ENCODE results near the gene MRGPRF.

MRGPRF gene

GRCh38 chr11:69051381-69052342 is 38.6 kb upstream of the MRGPRF start:
- no peak for TF ChIP-seq CTCF (IDR thresholded peaks at IDR 0.05; ENCODE audit: low read depth, low read length, missing control alignments)
- Histone ChIP-seq H3K4me3 (ENCODE audit: low read depth, low read length) (no peak overlapping the region), H3K27me3 (replicated peaks) (no peaks in the 10 kb centered on the region), H3K36me3 (replicated peaks) (peaks cover 2% of the 10 kb centered on the region), H3K27ac (no peak overlapping the region)
- DNase-seq: no peak
- in situ Hi-C loops (cut with HindIII; ENCODE audit: low pct_ligation_motif_present, low sequenced_read_pairs): no loop called here

GRCh38 chr11:69050592-69051380 is 37.7 kb upstream of the MRGPRF start:
- Histone ChIP-seq H3K27me3 (replicated peaks) (no peaks in the 10 kb centered on the region), H3K27ac (no peak overlapping the region), H3K4me3 (ENCODE audit: low read depth, low read length) (no peak overlapping the region), H3K36me3 (replicated peaks) (peaks cover 2% of the 10 kb centered on the region)
- TF ChIP-seq CTCF (IDR thresholded peaks at IDR 0.05; ENCODE audit: low read depth, low read length, missing control alignments): no peak
- DNase-seq: no peak
- in situ Hi-C loops (cut with HindIII; ENCODE audit: low pct_ligation_motif_present, low sequenced_read_pairs): no loop called here

GRCh38 chr11:69049490-69049867 is 36.4 kb upstream of the MRGPRF start:
- Histone ChIP-seq H3K36me3 (replicated peaks) (no peaks in the 10 kb centered on the region), H3K27ac (no peak overlapping the region), H3K27me3 (replicated peaks) (no peaks in the 10 kb centered on the region), H3K4me3 (ENCODE audit: low read depth, low read length) (peak overlapping the region; percentile 75)
- in situ Hi-C loops (cut with HindIII; ENCODE audit: low pct_ligation_motif_present, low sequenced_read_pairs): no loop called here
- DNase-seq: no peak
- TF ChIP-seq CTCF (IDR thresholded peaks at IDR 0.05; ENCODE audit: low read depth, low read length, missing control alignments): no peak

- in situ Hi-C loops (cut with HindIII; ENCODE audit: low pct_ligation_motif_present, low sequenced_read_pairs): no loop called here
- peak within 1 kb of the TSS; percentile 50 for H3K27ac ChIP-seq
- TF ChIP-seq CTCF (IDR thresholded peaks at IDR 0.05; ENCODE audit: low read depth, low read length, missing control alignments): no peak
- peak within 1 kb of the TSS; percentile 75 for H3K4me3 ChIP-seq (ENCODE audit: low read depth, low read length)
- H3K27me3 ChIP-seq (replicated peaks): no peaks in the 10 kb centered on the region
- peak; percentile 85 for DNase-seq
- no peaks in the 10 kb centered on the region for H3K36me3 ChIP-seq (replicated peaks)
Observed at GRCh38 chr11:69048694-69049489, 35.8 kb upstream of the MRGPRF start, which contains the start of gene TPCN2. TPCN2 (plus strand) TSS chr11:69048932; CDS start chr11:69048998, 66 bp downstream.

GRCh38 chr11:69048031-69048693 is 35.1 kb upstream of the MRGPRF start:
- in situ Hi-C loops (cut with HindIII; ENCODE audit: low pct_ligation_motif_present, low sequenced_read_pairs): no loop called here
- no peak for TF ChIP-seq CTCF (IDR thresholded peaks at IDR 0.05; ENCODE audit: low read depth, low read length, missing control alignments)
- DNase-seq: no peak

More at GRCh38 chr11:69048031-69048693, 35.1 kb upstream of the MRGPRF start:
- H3K36me3 ChIP-seq (replicated peaks): no peaks in the 10 kb centered on the region
- peak overlapping the region; percentile 26 for H3K27ac ChIP-seq
- H3K4me3 ChIP-seq (ENCODE audit: low read depth, low read length): peak overlapping the region; percentile 75
- H3K27me3 ChIP-seq (replicated peaks): no peaks in the 10 kb centered on the region

Measured in brain microvascular endothelial cell (primary cell).